HuH-7 (cell line): ENCODE results near the gene FCHSD2.
A peak's percentile ranks its signal among the peaks of the same experiment; 100 is the strongest.
"Not testable (repeated sequence)": the region's sequence is repeated elsewhere in the genome, so short reads cannot be mapped to it uniquely, and the experiment has no call there.

ENCODE experiments used
- DNase-seq: peaks from one replicate; pipeline ENCODE4 v3.0.0; 2011; ENCODE audit warnings: low spot score

FCHSD2 gene

GRCh38 chr11:73004088-73004487 lies 138.0 kb downstream of the FCHSD2 start:
- DNase-seq = no peak

- DNase-seq = no peak
These were observed 139.0 kb downstream of the FCHSD2 start for GRCh38 chr11:73003088-73003487.

GRCh38 chr11:73002214-73002613 lies 139.9 kb downstream of the FCHSD2 start:
- DNase-seq = no peak

- no peak for DNase-seq
These were observed 140.5 kb downstream of the FCHSD2 start for GRCh38 chr11:73001615-73002014.

GRCh38 chr11:72998676-72999075 lies 143.4 kb downstream of the FCHSD2 start:
- no peak for DNase-seq

- DNase-seq = no peak
These were observed 145.2 kb downstream of the FCHSD2 start for GRCh38 chr11:72996959-72997358.

- DNase-seq = no peak
These were observed 152.4 kb downstream of the FCHSD2 start for GRCh38 chr11:72989727-72990126.

GRCh38 chr11:72988821-72989220 lies 153.3 kb downstream of the FCHSD2 start:
- no peak for DNase-seq

- peak; percentile 13 for DNase-seq
These were observed 156.5 kb downstream of the FCHSD2 start for GRCh38 chr11:72985645-72986044.

- DNase-seq = no peak
These were observed 157.6 kb downstream of the FCHSD2 start for GRCh38 chr11:72984453-72985077.

- no peak for DNase-seq
These were observed 158.6 kb downstream of the FCHSD2 start for GRCh38 chr11:72983560-72983959.

GRCh38 chr11:72981971-72982685 lies 160.0 kb downstream of the FCHSD2 start:
- no peak for DNase-seq

GRCh38 chr11:72981080-72981479 lies 161.0 kb downstream of the FCHSD2 start:
- no peak for DNase-seq

- DNase-seq = not testable (repeated sequence)
These were observed 164.3 kb downstream of the FCHSD2 start for GRCh38 chr11:72977782-72978181.

GRCh38 chr11:72976522-72976892 lies 165.6 kb downstream of the FCHSD2 start:
- DNase-seq = not testable (repeated sequence)

- DNase-seq = no peak
These were observed 166.2 kb downstream of the FCHSD2 start for GRCh38 chr11:72975778-72976521.

GRCh38 chr11:72974487-72975205 lies 167.5 kb downstream of the FCHSD2 start:
- DNase-seq = no peak

GRCh38 chr11:72972496-72973128 lies 169.5 kb downstream of the FCHSD2 start:
- no peak for DNase-seq

GRCh38 chr11:72971192-72971967 lies 170.7 kb downstream of the FCHSD2 start:
- DNase-seq = no peak

GRCh38 chr11:72970557-72971118 lies 171.5 kb downstream of the FCHSD2 start:
- no peak for DNase-seq

GRCh38 chr11:72969894-72970335 lies 172.2 kb downstream of the FCHSD2 start:
- no peak for DNase-seq
